IMR-90 (cell line): ENCODE results near the gene TRAPPC12. TPM values are rescaled to one million over a fixed set of nuclear protein-coding genes. Genes with fewer than 3 reads are reported as not detected.

Experiments
- ATAC-seq: fragments of 200-7000 bp; cut with Tn5 transposase; 2 replicates; pipeline ENCODE4 v1.9.1; 2020; ENCODE audit warnings: low read depth, mild to moderate bottlenecking, moderate library complexity
- BruUV-seq: library from RNA; stranded (reverse); fragments of 400-500 nt; replicated peaks from 2 replicates; lab custom pipeline; 2021; lab: Mats Ljungman, UMichigan
- CTCF ChIA-PET: fragments of 300-600 bp; formaldehyde crosslinking; extraction: SDS; loops from one replicate; lab custom pipeline; 2021; ENCODE audit warnings: antibody characterized with exemption; lab: Yijun Ruan, JAX
- POLR2A ChIA-PET: fragments of 300-600 bp; sonication (Branson Sonifier 250); formaldehyde crosslinking; loops from one replicate; lab custom pipeline; 2022; ENCODE audit warnings: antibody characterized with exemption; ENCODE audit not compliant: unreplicated experiment; lab: Charles Lee
- DNase-seq: peaks from one replicate; pipeline ENCODE4 v3.0.0; 2013
- H2AFZ ChIP-seq: replicated peaks from 2 replicates; pipeline ENCODE3; 2013; ENCODE audit warnings: low read length, mild to moderate bottlenecking; ENCODE audit not compliant: poor library complexity
- H2AK5ac ChIP-seq: 2 replicates; pipeline ENCODE4 v1.6.1; 2013; ENCODE audit warnings: low read depth, low read length, inconsistent platforms
- H2AK9ac ChIP-seq: replicated peaks from 2 replicates; pipeline ENCODE3; 2013; ENCODE audit warnings: mild to moderate bottlenecking, low read depth, low read length, moderate library complexity; ENCODE audit not compliant: poor library complexity
- H2BK120ac ChIP-seq: 2 replicates; pipeline ENCODE4 v1.6.1; 2013; ENCODE audit warnings: low read depth, low read length, inconsistent platforms
- H2BK15ac ChIP-seq: 3 replicates; pipeline ENCODE4 v1.6.1; 2013; ENCODE audit warnings: low read depth, low read length, inconsistent platforms
- H2BK20ac ChIP-seq: 2 replicates; pipeline ENCODE4 v1.6.1; 2013; ENCODE audit warnings: low read depth, mild to moderate bottlenecking, inconsistent platforms, low read length, moderate library complexity
- H2BK5ac ChIP-seq: 2 replicates; pipeline ENCODE4 v1.6.1; 2013; ENCODE audit warnings: mild to moderate bottlenecking, low read depth, low read length, inconsistent platforms; ENCODE audit not compliant: poor library complexity, severe bottlenecking
- H3K14ac ChIP-seq: replicated peaks from 2 replicates; pipeline ENCODE4 v1.6.1; 2013; ENCODE audit warnings: low read depth, low read length, inconsistent platforms
- H3K18ac ChIP-seq: 2 replicates; pipeline ENCODE4 v1.6.1; 2013; ENCODE audit warnings: low read depth, low read length, control low read depth
- H3K23ac ChIP-seq: 2 replicates; pipeline ENCODE4 v1.6.1; 2013; ENCODE audit warnings: low read depth, low read length, inconsistent platforms
- H3K27ac ChIP-seq: 2 replicates; pipeline ENCODE4 v1.5.1; 2013; ENCODE audit warnings: mild to moderate bottlenecking, control low read depth, low read length; ENCODE audit not compliant: insufficient read depth
- H3K27me3 ChIP-seq: 2 replicates; pipeline ENCODE4 v1.6.1; 2013; ENCODE audit warnings: low read length; ENCODE audit not compliant: control insufficient read depth, insufficient read depth
- H3K36me3 ChIP-seq: 2 replicates; pipeline ENCODE4 v1.6.1; 2013; ENCODE audit warnings: low read length, mixed read lengths; ENCODE audit not compliant: control insufficient read depth, insufficient read depth
- H3K4ac ChIP-seq: 2 replicates; pipeline ENCODE4 v1.6.1; 2013; ENCODE audit warnings: low read depth, low read length, inconsistent platforms
- H3K4me1 ChIP-seq: 2 replicates; pipeline ENCODE4 v1.6.1; 2013; ENCODE audit warnings: low read length, mixed read lengths; ENCODE audit not compliant: control insufficient read depth, insufficient read depth
- H3K4me2 ChIP-seq: 2 replicates; pipeline ENCODE4 v1.6.1; 2013; ENCODE audit warnings: low read depth, mild to moderate bottlenecking, control low read depth, low read length, moderate library complexity
- H3K4me3 ChIP-seq: 2 replicates; pipeline ENCODE4 v1.5.1; 2013; ENCODE audit warnings: low read depth, mild to moderate bottlenecking, control low read depth, low read length, moderate library complexity; ENCODE audit not compliant: insufficient read depth
- H3K56ac ChIP-seq: 2 replicates; pipeline ENCODE4 v1.6.1; 2013; ENCODE audit warnings: low read length, inconsistent platforms; ENCODE audit not compliant: insufficient read depth; ENCODE audit errors: extremely low read depth
- H3K79me1 ChIP-seq, 2 experiments: 2 replicates each; pipeline ENCODE4 v1.6.1; 2013; ENCODE audit warnings: low read length in 2 of 2, inconsistent platforms in 1 of 2, low read depth in 1 of 2
- H3K9ac ChIP-seq: 2 replicates; pipeline ENCODE4 v1.6.1; 2013; ENCODE audit warnings: low read depth, low read length, control low read depth
- H3K9me1 ChIP-seq: 2 replicates; pipeline ENCODE4 v1.6.1; 2013; ENCODE audit warnings: low read length, inconsistent platforms; ENCODE audit not compliant: insufficient read depth
- H3K9me3 ChIP-seq: 2 replicates; pipeline ENCODE4 v1.6.1; 2013; ENCODE audit warnings: low read length; ENCODE audit not compliant: control insufficient read depth, insufficient read depth
- H4K20me1 ChIP-seq: 2 replicates; pipeline ENCODE4 v1.6.1; 2013; ENCODE audit warnings: low read length, inconsistent platforms; ENCODE audit not compliant: insufficient read depth
- H4K5ac ChIP-seq: 2 replicates; pipeline ENCODE4 v1.6.1; 2013; ENCODE audit warnings: mild to moderate bottlenecking, low read depth, low read length, control low read depth
- H4K8ac ChIP-seq, 2 experiments: 2 replicates each; pipeline ENCODE4 v1.6.1; 2013; ENCODE audit warnings: low read depth in 2 of 2, low read length in 2 of 2, control low read depth in 1 of 2, inconsistent platforms in 1 of 2
- H4K91ac ChIP-seq: 2 replicates; pipeline ENCODE4 v1.6.1; 2013; ENCODE audit warnings: low read depth, low read length, inconsistent platforms; ENCODE audit not compliant: insufficient read depth
- BHLHE40 ChIP-seq: fragments of 150-350 bp; IDR thresholded peaks from 2 replicates; pipeline ENCODE4 v1.6.1; 2016; ENCODE audit warnings: mild to moderate bottlenecking, low read depth, low read length
- CHD1 ChIP-seq: IDR thresholded peaks from 2 replicates; pipeline ENCODE4 v1.6.1; 2012; ENCODE audit warnings: low read depth, low read length, improper control_type of control experiment
- CTCF ChIP-seq: conservative IDR thresholded peaks from 2 replicates; pipeline ENCODE4 v1.5.1; 2012; ENCODE audit warnings: mild to moderate bottlenecking, low read depth, low read length, improper control_type of control experiment
- MAFK ChIP-seq: IDR thresholded peaks from 2 replicates; pipeline ENCODE4 v1.6.1; 2012; ENCODE audit warnings: low read depth, low read length, improper control_type of control experiment
- MAZ ChIP-seq: IDR thresholded peaks from 2 replicates; pipeline ENCODE4 v1.6.1; 2012; ENCODE audit warnings: low read depth, mild to moderate bottlenecking, low read length, improper control_type of control experiment, moderate library complexity, borderline replicate concordance
- NFE2L2 ChIP-seq: fragments of 150-350 bp; IDR thresholded peaks from 2 replicates; pipeline ENCODE4 v1.6.1; 2016; ENCODE audit warnings: low read depth, mild to moderate bottlenecking, low read length
- POLR2A ChIP-seq: IDR thresholded peaks from 2 replicates; pipeline ENCODE4 v1.6.1; 2012; ENCODE audit warnings: mild to moderate bottlenecking, low read depth, low read length
- RAD21 ChIP-seq: IDR thresholded peaks from 2 replicates; pipeline ENCODE4 v1.6.1; 2012; ENCODE audit warnings: low read length, improper control_type of control experiment
- RCOR1 ChIP-seq: IDR thresholded peaks from 2 replicates; pipeline ENCODE4 v1.6.1; 2012; ENCODE audit warnings: mild to moderate bottlenecking, low read length, improper control_type of control experiment; ENCODE audit not compliant: insufficient replicate concordance
- SMC3 ChIP-seq: fragments of 150-350 bp; IDR thresholded peaks from 2 replicates; pipeline ENCODE4 v1.6.1; 2016; ENCODE audit warnings: low read depth, mild to moderate bottlenecking, antibody characterized with exemption, low read length, moderate library complexity
- WGBS, 2 experiments: methylation state at CpG; one replicate each; pipeline versions ENCODE4 v1.1.5 to v1.1.7; 2013; ENCODE audit warnings: missing lambda C conversion rate in 2 of 2; ENCODE audit not compliant: insufficient read length in 1 of 2; ENCODE audit errors: extremely low coverage in 2 of 2; 5-methylcytosine and 5-hydroxymethylcytosine counted together
- dilution Hi-C: fragments of 300-500 bp; cut with HindIII; formaldehyde crosslinking; loops from one replicate; pipeline ENCODE4 v1.14.3; 2018; ENCODE audit warnings: low sequenced_read_pairs; ENCODE audit not compliant: unreplicated experiment
- in situ Hi-C: fragments of 300-500 bp; cut with MboI; formaldehyde crosslinking; loops from 3 replicates; pipeline ENCODE4 v1.14.3; 2019; ENCODE audit warnings: low sequenced_read_pairs, inconsistent platforms, mixed read lengths
- intact Hi-C: fragments of 100-400 bp; cut with micrococcal nuclease; formaldehyde crosslinking; loops from 2 replicates; pipeline ENCODE4 v1.10.0; 2022
- polyA plus RNA-seq, 3 experiments: library from polyadenylated mRNA; depleted of rRNA; stranded (reverse); fragments of >200 nt; gene quantifications; 2 replicates each; pipeline ENCODE4 v1.2.3, GENCODE V29; 2012; ENCODE audit warnings: low replicate concordance in 1 of 3
- total RNA-seq: library from RNA; depleted of rRNA; stranded (reverse); fragments of >200 nt; gene quantifications from 2 replicates; pipeline ENCODE4 v1.2.3, GENCODE V29; 2012
- TF ChIP-seq, protein P1 (sequence below): fragments of 150-350 bp; IDR thresholded peaks from 2 replicates; pipeline ENCODE4 v1.6.1; 2016; ENCODE audit warnings: low read depth, mild to moderate bottlenecking, low read length, moderate library complexity, borderline replicate concordance
- TF ChIP-seq, protein P2 (sequence below): fragments of 150-350 bp; IDR thresholded peaks from 2 replicates; pipeline ENCODE4 v1.6.1; 2017; ENCODE audit warnings: mild to moderate bottlenecking, antibody characterized with exemption, low read length, low read depth

The TRAPPC12 gene
- total and polyA plus RNA-seq, 2 of the 4 experiments (the other 2 are of a cell fraction), result 25.8 to 69.9 TPM

GRCh38 chr2:3450385-3451010 is 71.0 kb downstream of the TRAPPC12 start:
- Histone ChIP-seq H3K27me3 (no peaks in the 10 kb centered on the region), H3K4me1 (no peaks in the 10 kb centered on the region), H2AFZ (no peak overlapping the region), H3K9me3 (peaks cover 4% of the 10 kb centered on the region; the same call in 1 of the 2 replicates), H3K36me3 (peaks cover 42% of the 10 kb centered on the region), H4K20me1 (no peaks in the 10 kb centered on the region; the same call in 1 of the 2 replicates), H3K27ac (no peak overlapping the region), H4K91ac (no peak overlapping the region), H3K4me3 (no peak overlapping the region), H3K56ac (no peak overlapping the region), H3K4me2 (no peak overlapping the region), H3K18ac (no peak overlapping the region), H3K23ac (no peak overlapping the region), H4K8ac (no peak overlapping the region), H4K5ac (no peak overlapping the region), H2BK20ac (no peak overlapping the region), H2AK5ac (no peak overlapping the region), H3K14ac (no peak overlapping the region), H2BK120ac (no peak overlapping the region), H3K9me1 (no peaks in the 10 kb centered on the region; the same call in 1 of the 2 replicates), H3K9ac (no peak overlapping the region), H2BK5ac (no peak overlapping the region), H2AK9ac (no peak overlapping the region), H3K79me1 (peaks cover 4 to 6% of the 10 kb centered on the region in 2 experiments; a peak in 2 of 4 replicates), H3K4ac (no peak overlapping the region), H2BK15ac (no peak overlapping the region)
- intact Hi-C loops (no loop called here), in situ Hi-C loops (no loop called here), dilution Hi-C loops (no loop called here)
- DNase-seq (no peak), ATAC-seq (no peak)
- 78% methylated on average over 9 of the region's 16 CpGs; no CpG with 5 or more reads in 1 of the 2 experiments for WGBS, 2 experiments
- ChIA-PET POLR2A (no interaction called here), CTCF (no interaction called here)
- no peak for TF ChIP-seq NFE2L2
- no peak for TF ChIP-seq CTCF
- TF ChIP-seq, protein P1, sequence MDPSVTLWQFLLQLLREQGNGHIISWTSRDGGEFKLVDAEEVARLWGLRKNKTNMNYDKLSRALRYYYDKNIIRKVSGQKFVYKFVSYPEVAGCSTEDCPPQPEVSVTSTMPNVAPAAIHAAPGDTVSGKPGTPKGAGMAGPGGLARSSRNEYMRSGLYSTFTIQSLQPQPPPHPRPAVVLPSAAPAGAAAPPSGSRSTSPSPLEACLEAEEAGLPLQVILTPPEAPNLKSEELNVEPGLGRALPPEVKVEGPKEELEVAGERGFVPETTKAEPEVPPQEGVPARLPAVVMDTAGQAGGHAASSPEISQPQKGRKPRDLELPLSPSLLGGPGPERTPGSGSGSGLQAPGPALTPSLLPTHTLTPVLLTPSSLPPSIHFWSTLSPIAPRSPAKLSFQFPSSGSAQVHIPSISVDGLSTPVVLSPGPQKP, result no peak
- no peak for TF ChIP-seq CHD1
- TF ChIP-seq MAFK, result no peak
- TF ChIP-seq BHLHE40, result no peak
- TF ChIP-seq RAD21, result no peak
- no peak for TF ChIP-seq SMC3
- TF ChIP-seq, protein P2, sequence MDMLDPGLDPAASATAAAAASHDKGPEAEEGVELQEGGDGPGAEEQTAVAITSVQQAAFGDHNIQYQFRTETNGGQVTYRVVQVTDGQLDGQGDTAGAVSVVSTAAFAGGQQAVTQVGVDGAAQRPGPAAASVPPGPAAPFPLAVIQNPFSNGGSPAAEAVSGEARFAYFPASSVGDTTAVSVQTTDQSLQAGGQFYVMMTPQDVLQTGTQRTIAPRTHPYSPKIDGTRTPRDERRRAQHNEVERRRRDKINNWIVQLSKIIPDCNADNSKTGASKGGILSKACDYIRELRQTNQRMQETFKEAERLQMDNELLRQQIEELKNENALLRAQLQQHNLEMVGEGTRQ, result no peak
- no peak for TF ChIP-seq POLR2A
- TF ChIP-seq MAZ, result no peak
- no peak for TF ChIP-seq RCOR1
- BruUV-seq, result no TSS peak
